GM19468 (cell line): Measurements from ENCODE around the gene ZACN.

Experiments
- ATAC-seq: cut with Tn5 transposase; IDR thresholded peaks from one replicate; pipeline ENCODE4 v1.9.1; 2021; ENCODE audit warnings: mild to moderate bottlenecking, moderate library complexity, moderate number of reproducible peaks; ENCODE audit not compliant: unreplicated experiment; ENCODE audit errors: extremely low read depth

The ZACN gene

DNA sequence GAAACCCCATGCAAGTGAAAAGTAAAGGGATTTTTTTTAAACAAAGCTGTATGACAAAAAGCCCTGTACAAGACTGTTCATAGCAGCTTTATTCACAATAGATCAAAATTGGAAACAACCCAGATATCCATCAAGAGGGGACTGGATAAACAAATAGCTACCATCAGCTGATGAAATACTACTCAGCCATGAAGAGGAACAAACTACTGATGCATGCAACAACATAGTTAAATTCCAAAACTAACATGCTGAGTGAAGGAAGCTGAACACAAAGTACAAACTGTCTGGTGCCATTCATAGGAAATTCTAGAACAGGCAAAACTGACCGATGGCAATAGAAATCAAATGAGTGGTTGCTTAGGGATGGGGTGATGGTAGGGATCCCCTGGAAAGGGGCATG, 46.9 kb downstream of the ZACN start:
- ATAC-seq, result no peak

- no peak for ATAC-seq
Measured at GRCh38 chr17:76130473-76130872, 51.5 kb downstream of the ZACN start.

- ATAC-seq, result no peak
Measured at GRCh38 chr17:76131051-76131691, 52.2 kb downstream of the ZACN start.

DNA sequence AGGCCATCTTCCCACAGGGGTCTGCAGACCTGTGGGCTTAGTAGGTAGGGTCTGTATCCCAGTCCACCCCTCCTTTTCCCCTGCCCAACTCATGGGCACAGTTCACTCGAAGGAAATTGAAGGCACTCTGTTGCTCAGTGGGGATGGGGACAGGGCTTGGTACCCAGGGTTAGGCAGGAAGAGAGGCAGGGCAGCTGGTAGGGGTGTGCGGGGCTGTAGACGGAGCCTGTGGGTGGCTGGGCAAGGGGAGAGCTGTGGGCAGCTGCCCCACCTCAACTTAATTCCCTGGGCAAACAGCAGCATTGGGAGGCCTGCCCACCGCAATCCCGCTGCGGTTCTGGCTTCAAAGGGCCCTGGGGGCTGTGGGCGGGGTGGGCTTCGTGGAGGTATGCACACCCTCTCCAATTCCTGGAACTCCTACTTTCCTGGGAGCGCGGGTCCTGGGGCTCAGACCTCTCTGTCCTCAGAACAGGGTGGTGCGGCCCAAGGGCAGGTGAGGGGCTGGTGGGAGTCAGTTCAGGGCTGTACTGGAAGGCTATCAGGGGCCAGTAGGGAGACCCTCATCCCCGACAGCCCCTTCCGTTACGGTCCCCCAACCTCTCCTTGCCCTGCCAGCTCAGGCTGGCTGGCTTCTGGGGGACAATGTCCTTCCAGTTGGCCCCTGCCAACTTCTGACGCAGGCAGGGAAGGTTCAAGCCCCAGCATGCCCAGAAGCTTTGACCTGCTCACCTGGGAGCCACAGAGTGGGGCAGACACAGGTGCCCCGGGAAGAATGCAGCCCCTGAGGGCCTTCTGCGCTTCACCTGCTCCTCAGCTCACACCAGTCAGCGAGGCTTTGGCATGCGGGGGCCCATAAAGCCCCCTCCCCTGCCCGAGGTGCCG, 53.0 kb downstream of the ZACN start:
- ATAC-seq, result no peak
